NCI-H82 treated with DMSO at 0.1 percent for 48 hours (cell line): ENCODE measurements around the gene USP30.
A peak's percentile ranks its signal among the peaks of the same experiment; 100 is the strongest.
"Not testable (repeated sequence)": the region's sequence is repeated elsewhere in the genome, so short reads cannot be mapped to it uniquely, and the experiment has no call there.

Source experiments
- DNase-seq: peaks from one replicate; lab custom pipeline; 2025; ENCODE audit not compliant: unreplicated experiment; lab: John Stamatoyannopoulos, UW

Gene USP30

GRCh38 chr12:109052414-109053323 lies at the start of gene USP30:
Gene USP30, plus strand, starts transcription at chr12:109052576. Its CDS starts 103 bp downstream, at chr12:109052679.
- DNase-seq = peak; percentile 31

- no peak for DNase-seq
Observed at GRCh38 chr12:109004017-109004416, 48.4 kb upstream of the USP30 start.

GRCh38 chr12:109009766-109010165 lies 42.6 kb upstream of the USP30 start:
- no peak for DNase-seq

DNA sequence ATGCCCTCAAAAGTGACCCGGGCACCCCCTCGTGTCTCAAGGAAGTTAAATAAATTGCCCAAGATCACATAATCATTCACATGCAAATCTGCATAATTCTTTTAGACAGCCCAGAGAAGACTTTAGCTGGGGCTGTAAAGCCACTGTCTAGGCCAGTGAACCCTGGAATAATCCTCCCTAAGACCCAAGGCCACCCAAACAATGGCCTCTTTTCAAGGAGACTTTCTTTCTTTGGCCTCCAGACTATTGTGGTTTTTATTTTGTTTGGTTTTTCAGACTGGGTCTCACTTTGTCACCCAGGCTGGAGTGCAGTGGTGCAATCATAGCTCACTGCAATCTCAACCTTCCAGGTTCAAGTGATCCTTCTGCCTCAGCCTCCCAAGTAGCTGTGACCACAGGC lies 42.1 kb upstream of the USP30 start:
- DNase-seq = peak; percentile 4

GRCh38 chr12:109014984-109015765 lies 37.2 kb upstream of the USP30 start:
- no peak for DNase-seq

DNA sequence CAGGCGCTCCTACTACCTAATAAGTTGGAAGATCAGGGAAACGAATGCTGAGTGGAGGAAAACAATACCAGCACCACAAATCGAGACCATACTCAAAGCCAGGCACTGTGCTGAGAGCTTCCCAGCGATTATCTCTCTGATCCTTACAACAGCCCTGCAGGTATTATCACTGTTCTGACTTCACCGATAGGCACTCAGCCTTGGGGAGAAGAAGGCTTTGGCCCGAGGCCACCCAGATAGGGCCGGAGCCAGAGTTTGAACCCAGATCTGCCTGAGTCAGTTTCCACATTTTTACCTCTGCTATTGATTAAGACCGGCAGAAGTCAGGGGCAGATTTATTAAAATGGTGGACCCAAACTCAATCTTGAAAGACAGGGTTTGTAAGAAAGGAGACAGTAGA lies 36.4 kb upstream of the USP30 start:
- no peak for DNase-seq

GRCh38 chr12:109016978-109017377 lies 35.4 kb upstream of the USP30 start:
- no peak for DNase-seq

DNA sequence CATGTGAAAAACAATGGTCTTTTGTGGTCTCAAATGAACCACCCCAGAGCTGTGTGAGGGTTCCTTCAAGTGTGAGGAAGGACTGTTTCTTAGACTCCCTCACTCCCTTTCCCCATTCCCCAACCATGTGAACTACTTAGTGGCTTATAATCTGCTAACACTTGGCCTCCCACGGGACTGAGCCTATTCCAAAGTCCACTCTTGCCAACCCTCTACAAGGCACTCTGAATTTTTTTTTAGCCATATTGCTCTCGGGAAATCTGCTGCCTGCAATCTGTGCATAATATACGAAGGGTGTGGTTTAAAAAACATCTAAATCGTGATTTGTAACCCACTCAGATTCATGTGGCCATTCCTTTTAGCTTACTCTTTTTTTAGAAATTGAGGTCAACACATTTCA lies 34.1 kb upstream of the USP30 start:
- DNase-seq = peak; percentile 53

- DNase-seq = peak; percentile 42
Observed at GRCh38 chr12:109020146-109020795, 32.1 kb upstream of the USP30 start.

DNA sequence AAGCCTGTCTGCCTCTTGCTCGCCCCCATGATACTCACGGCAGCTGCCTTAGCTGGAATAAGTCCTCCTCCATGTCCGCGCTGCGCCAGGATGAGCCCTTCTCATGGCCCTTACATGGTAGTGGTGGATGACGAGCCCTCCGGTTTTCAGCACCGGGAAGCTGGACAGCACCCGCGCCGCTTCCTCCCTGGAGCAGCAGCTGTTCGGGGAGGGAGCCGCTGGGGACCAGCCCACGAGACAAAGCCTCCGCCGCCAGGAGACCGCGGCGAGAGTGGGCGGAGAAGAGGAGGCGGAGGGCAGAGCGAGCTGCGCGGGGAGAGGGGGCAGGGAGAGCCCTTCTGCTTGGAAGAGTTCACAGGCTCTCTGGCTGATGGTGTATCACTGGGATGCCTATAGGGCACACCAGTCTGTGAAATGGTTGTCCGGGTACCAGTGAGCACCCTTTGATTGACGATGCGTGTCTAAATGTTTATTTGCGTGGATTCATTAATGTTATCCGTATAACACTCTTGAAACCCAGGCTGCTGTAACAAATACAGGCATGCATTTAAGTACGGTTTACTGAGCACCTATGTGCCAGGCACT lies 31.5 kb upstream of the USP30 start, which contains the start of gene SVOP:
TSS of gene SVOP (minus strand) at position 273 of the 585 bp plus-strand sequence. CDS start at position 73, 200 bp downstream.
- peak; percentile 87 for DNase-seq

- DNase-seq = no peak
Observed at GRCh38 chr12:109027767-109028166, 24.6 kb upstream of the USP30 start.

DNA sequence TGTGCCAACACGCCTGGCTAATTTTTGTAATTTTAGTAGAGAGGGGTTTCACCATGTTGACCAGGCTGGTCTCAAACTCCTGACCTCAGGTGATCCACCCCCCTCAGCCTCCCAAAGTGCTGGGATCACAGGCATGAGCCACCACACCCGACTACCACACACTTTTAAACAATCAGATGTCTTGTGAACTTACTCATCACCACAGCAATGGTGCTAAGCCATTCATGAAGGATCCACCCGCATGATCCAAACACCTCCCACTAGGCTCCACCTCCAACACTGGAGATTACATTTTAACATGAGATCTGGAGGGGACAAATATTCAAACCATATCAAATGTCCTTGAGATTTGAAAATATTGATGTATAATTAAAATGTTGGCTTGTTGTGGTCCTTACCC lies 23.8 kb upstream of the USP30 start:
- not testable (repeated sequence) for DNase-seq

DNA sequence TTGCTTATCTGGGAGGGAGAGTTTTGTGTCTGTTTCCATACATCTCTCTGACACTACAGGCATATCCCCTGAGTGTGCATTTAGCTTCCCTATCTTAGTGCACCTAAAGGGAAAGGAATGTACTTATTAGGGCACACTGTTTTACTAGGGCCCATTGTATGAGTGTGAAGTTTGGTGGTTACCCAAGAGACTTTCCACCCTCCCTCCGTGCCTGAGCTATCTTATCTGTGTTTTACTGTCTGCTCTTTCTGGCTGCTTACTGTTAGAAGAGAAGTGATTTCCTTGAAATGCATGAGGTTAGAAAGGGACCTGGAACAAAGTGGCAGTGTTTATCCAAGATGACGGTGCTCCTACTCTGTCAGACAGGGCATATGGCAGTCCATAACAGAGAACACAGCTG lies 23.0 kb upstream of the USP30 start:
- no peak for DNase-seq

- DNase-seq = no peak
Observed at GRCh38 chr12:109033239-109034196, 18.9 kb upstream of the USP30 start.

- no peak for DNase-seq
Observed at GRCh38 chr12:109036975-109037374, 15.4 kb upstream of the USP30 start.

DNA sequence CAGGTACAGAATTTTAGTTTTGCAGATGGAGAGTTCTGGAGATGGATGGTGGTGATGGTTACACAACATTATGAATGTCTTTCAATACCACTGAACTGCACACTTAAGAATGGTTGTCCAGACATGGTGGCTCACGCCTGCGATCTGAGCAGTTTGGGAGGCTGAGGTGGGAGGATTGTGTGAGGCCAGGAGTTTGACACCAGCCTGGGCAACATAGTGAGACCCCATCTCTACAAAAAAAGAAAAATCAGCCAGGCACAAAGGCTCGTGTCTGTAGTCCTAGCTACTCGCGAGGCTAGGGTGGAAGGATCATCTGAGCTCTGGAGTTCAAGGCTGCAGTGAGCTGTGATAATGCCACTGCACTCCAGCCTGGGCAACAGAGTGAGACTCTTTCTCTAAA lies 8.1 kb upstream of the USP30 start:
- no peak for DNase-seq

GRCh38 chr12:109047081-109047805 lies 5.1 kb upstream of the USP30 start:
- DNase-seq = no peak

DNA sequence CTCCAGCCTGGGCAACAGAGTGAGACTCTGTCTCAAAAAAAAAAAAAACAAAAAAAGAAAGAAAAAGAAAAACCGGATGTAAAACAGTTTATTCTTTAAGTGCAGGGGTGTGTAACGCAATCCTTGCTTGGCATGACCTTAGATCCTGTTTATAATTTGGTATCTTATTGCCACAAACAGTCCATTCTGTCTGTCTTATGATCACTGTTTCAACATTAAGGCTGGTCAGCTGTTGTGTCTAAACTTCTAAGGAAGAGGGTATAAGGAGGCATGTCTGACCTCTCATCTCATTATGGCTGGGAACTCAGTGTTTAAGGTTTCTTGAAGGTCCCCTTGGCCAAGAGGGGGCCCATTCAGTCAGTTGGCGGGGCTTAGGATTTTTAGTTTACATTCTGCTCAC lies 3.7 kb upstream of the USP30 start:
- DNase-seq = not testable (repeated sequence)

GRCh38 chr12:109049794-109050193 lies 2.6 kb upstream of the USP30 start:
- not testable (repeated sequence) for DNase-seq
